PC-9 (cell line): ENCODE measurements around the gene GLRB.

ENCODE experiments used
- EZH2 ChIP-seq: fragments of 200-600 bp; sonication (generic); IDR thresholded peaks from 2 replicates; pipeline ENCODE4 v1.8.0; 2017; ENCODE audit warnings: antibody characterized with exemption, low read depth
- TF ChIP-seq, protein P1 (sequence below): fragments of 200-600 bp; sonication (generic); conservative IDR thresholded peaks from 2 replicates; pipeline ENCODE4 v1.6.1; 2017; ENCODE audit warnings: mixed run types, antibody characterized with exemption, mild to moderate bottlenecking, moderate library complexity

DNA sequence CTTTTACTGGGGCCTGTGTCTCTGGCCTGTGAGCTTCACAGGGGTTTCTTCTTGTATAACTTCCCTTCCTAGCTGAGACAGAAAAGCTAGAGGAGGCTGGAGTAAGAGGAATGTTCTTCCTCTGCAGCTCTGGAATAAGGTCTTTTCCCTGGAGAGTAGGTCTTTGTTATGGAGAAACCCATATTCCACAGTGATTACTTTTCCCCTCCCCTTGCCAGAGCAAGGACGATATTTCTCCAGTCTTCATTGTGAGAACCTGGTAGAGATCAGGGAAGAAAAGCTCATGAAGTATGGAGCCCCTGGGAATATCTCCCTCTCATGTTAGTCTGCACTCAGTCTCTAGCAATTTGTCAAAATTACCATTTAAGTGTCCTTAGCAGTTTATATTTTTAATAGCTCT is 18.7 kb upstream of the GLRB start:
- TF ChIP-seq, protein P1, sequence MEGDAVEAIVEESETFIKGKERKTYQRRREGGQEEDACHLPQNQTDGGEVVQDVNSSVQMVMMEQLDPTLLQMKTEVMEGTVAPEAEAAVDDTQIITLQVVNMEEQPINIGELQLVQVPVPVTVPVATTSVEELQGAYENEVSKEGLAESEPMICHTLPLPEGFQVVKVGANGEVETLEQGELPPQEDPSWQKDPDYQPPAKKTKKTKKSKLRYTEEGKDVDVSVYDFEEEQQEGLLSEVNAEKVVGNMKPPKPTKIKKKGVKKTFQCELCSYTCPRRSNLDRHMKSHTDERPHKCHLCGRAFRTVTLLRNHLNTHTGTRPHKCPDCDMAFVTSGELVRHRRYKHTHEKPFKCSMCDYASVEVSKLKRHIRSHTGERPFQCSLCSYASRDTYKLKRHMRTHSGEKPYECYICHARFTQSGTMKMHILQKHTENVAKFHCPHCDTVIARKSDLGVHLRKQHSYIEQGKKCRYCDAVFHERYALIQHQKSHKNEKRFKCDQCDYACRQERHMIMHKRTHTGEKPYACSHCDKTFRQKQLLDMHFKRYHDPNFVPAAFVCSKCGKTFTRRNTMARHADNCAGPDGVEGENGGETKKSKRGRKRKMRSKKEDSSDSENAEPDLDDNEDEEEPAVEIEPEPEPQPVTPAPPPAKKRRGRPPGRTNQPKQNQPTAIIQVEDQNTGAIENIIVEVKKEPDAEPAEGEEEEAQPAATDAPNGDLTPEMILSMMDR: no peak
- TF ChIP-seq EZH2: no peak
